Omental fat pad (tissue), 4 donors: ENCODE results near the gene ADCYAP1R1. TPM values are rescaled to one million over a fixed set of nuclear protein-coding genes. Genes with fewer than 3 reads are reported as not detected.

Experiments used
- ATAC-seq: fragments of 150-250 bp; one replicate; pipeline ENCODE4 v1.9.1; 2016; ENCODE audit warnings: mild to moderate bottlenecking, moderate library complexity; ENCODE audit not compliant: low FRiP score
- DNase-seq: peaks from one replicate; pipeline ENCODE4 v3.0.0-alpha.2; 2019; ENCODE audit warnings: low spot score
- total RNA-seq, 4 donors: library from RNA; depleted of rRNA; stranded (reverse); fragments of >200 nt; gene quantifications; one replicate each; pipeline ENCODE4 v1.1.0, GENCODE V29; 2016
- TF ChIP-seq, protein P1 (sequence below), 3 donors: fragments of 450-650 bp; IDR thresholded peaks; one replicate each; pipeline ENCODE4 v1.5.1; 2016 to 2017; ENCODE audit warnings: antibody characterized with exemption in 3 of 3, mild to moderate bottlenecking in 3 of 3, moderate library complexity in 2 of 3

ADCYAP1R1 gene
- total RNA-seq, 4 donors from 2014 or later: 3.3 to 60.4 (median 15.7) TPM

DNA sequence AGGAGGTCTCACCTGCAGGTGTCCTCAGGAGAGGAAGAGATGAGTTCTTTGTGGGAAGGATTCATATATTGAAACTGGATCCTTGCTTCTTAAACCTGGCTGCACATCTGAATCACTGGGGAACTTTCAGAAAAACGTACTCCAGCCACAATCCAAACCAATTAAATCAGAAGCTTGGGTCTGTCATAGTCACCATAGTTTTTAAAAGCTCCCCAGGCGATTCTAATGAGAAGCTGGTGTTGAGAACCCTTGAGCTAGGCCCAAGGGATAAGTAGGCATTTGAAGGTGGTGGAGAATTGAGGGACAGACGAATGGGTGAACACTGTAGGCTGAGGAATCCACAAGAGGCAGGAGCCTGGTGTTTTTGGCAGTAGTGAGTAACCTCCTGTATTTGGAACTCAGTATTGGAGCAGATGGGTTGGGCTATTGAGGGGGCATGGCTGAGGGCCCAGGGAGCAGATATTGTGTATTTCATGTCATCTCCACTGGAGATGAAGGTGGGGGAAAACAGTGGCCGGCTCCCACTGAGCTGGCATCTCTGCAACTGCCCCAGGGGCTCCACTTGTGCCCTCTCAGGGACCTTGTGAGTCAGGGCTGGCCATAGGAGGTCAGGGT, 14.5 kb downstream of the ADCYAP1R1 start:
- no peak for DNase-seq
- TF ChIP-seq, protein P1, sequence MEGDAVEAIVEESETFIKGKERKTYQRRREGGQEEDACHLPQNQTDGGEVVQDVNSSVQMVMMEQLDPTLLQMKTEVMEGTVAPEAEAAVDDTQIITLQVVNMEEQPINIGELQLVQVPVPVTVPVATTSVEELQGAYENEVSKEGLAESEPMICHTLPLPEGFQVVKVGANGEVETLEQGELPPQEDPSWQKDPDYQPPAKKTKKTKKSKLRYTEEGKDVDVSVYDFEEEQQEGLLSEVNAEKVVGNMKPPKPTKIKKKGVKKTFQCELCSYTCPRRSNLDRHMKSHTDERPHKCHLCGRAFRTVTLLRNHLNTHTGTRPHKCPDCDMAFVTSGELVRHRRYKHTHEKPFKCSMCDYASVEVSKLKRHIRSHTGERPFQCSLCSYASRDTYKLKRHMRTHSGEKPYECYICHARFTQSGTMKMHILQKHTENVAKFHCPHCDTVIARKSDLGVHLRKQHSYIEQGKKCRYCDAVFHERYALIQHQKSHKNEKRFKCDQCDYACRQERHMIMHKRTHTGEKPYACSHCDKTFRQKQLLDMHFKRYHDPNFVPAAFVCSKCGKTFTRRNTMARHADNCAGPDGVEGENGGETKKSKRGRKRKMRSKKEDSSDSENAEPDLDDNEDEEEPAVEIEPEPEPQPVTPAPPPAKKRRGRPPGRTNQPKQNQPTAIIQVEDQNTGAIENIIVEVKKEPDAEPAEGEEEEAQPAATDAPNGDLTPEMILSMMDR (IDR thresholded peaks at IDR 0.05): no peak

DNA sequence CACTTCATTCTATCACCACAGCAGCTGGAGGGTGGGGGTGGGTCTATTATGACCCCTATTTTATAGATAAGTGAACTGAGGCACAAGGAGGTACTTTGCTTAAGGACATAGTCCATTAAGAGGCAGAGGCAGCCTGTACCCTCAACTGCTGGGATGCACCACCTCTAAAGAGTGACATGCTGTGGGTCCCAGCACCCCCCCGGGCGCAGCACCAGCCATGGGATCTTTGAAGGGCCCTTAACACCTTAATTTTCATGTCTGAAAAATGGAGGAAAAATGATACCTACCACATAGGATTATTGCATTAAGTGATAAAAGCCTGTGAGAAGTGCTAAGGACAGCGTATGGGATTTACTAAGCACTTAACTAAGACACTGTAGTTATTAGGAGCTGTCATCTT, 15.4 kb downstream of the ADCYAP1R1 start:
- TF ChIP-seq, protein P1 (IDR thresholded peaks at IDR 0.05): no peak
- ATAC-seq: no peak

More for the DNA sequence above, 14.5 kb downstream of the ADCYAP1R1 start:
- no peak for ATAC-seq

DNA sequence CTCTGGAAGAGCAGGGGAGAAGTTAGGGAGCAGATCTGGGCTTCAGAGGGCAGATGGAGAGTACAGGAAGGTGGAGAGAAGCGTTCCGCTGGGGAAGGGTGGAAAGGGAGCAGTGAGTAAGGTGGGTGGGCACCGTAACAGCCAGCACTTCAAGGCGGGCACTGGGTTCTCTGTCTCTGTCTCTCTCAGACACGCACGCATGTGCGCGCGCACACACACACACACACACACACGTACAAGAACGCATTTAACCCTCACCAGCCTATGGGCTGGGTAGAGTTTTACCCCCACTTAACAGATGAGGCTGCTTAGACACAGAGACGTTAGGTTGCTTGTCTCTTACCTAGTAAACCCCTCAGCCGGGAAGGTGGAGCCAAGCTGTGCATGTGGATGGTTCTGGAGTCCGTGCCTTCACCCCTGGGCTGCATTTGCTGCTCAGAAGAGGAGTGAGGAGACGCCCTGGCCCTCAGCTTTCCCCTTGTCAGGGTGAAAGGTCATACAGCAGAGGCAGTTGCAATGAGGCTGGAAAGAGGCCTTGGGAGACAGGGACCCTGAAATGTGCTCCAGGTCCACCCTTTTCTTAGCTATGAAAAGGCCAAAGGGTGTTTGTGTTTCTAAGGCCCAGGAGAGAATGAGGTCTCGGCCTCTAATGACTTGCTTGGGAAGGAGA, 16.0 kb downstream of the ADCYAP1R1 start:
- no peak for ATAC-seq
- DNase-seq: no peak
- TF ChIP-seq, protein P1 (IDR thresholded peaks at IDR 0.05): no peak

More for the DNA sequence above, 15.4 kb downstream of the ADCYAP1R1 start:
- no peak for DNase-seq

DNA sequence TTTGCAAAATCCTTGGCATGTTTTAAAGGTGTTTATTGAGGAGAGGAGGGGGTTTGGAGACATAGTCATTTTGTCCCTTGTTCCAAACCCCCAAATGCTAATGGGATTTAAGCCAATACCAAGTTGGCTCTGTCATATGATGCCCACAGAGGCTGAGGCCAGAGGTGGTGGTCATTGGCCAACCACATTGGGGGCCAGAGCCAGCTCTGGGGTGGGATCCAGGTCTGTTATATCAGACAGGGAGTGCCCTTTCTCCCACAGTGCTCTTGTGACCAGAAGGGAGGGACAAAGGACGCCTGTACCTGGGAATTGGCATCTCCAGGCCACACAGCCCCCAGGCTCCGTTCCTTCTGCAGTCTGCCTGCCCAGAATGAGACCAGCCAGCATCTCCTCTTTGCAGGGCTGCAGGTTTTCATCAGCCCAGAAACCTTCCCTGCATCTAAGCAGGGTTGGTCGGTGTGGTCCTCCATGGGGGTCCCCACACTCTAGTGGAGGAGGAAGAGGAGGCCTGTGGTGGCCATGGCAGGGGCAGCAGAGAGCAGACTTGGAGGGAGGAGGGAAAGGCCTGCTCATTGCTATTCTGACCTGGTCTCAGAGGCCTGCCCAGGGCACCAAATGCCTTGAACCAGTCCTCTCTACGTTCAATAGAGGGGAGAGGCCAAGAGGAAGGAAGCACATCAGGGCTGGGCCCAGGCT, 17.9 kb downstream of the ADCYAP1R1 start:
- TF ChIP-seq, protein P1 (IDR thresholded peaks at IDR 0.05): no peak
- no peak for DNase-seq
- no peak for ATAC-seq

DNA sequence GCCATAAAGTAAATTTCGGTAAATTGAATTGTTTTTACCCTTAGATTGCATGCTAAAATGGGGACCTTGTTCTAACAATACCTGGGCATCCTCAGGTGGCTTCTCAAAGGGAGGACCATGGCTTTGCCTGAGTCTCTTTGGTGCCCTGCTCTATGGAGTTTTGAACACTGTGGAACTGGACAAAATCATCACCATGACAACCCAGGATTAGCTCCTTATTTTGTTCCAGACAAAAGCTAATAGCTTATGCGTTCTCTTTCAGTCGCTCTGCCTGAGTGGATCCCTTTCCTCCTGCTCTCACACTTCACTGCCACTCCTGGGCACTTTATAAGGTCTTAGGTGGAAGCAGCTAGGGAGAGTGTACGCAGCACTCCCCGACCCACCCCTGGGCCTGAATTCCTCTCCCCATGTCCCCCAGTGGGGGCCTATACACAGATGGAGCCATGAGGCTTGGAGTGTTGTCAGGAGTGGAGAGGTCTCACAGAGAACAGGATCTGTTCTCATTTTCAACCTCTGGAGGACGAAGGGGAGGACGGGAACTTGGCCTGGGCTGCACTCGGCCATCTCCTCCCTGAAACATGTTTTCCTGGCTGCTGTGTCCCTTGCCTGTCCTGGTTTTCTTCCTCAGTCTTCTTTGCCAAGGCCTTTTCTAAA, 19.0 kb downstream of the ADCYAP1R1 start:
- TF ChIP-seq, protein P1 (IDR thresholded peaks at IDR 0.05): no peak
- ATAC-seq (no peak), DNase-seq (no peak)

DNA sequence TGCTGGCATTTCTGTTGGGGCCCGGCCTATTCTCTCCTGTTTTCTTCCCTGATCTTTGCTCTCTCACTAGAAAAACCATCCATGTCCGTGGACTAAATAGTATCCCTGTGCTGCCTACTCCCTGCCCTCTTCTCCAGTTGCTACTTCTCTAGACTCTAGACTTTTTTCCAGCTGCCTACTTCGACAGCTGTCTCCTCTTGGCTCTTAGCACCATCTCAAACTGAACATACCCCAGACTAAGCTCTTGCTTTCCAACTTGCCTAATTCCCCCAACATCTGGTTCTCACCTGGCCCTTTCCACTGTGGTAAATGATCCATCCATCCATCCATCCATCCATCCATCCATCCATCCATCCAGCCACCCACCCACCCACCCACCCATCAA, 19.5 kb downstream of the ADCYAP1R1 start:
- ATAC-seq (no peak), DNase-seq (no peak)
- TF ChIP-seq, protein P1 (IDR thresholded peaks at IDR 0.05): no peak
